Lung microvascular endothelial cell (primary cell): ENCODE results near the gene ZNF438. TPM values are rescaled to one million over a fixed set of nuclear protein-coding genes. Genes with fewer than 3 reads are reported as not detected.
A peak's percentile ranks its signal among the peaks of the same experiment; 100 is the strongest.

Experiments
- DNase-seq, 2 donors: peaks; one replicate each; pipeline versions ENCODE4 v3.0.0 to v3.0.0-alpha.2; 2010; ENCODE audit warnings: low read depth in 2 of 2
- total RNA-seq: library from RNA; depleted of rRNA; stranded (reverse); fragments of >200 nt; gene quantifications from 2 replicates; pipeline ENCODE4 v1.2.1, GENCODE V29; 2014

The ZNF438 gene
- total RNA-seq, 1 donor from 2014 or later, result 2.6 TPM

GRCh38 chr10:31017534-31018355 lies 13.9 kb downstream of the ZNF438 start:
- DNase-seq, result no peak

GRCh38 chr10:31014161-31014875 lies 17.3 kb downstream of the ZNF438 start:
- DNase-seq, result no peak

DNA sequence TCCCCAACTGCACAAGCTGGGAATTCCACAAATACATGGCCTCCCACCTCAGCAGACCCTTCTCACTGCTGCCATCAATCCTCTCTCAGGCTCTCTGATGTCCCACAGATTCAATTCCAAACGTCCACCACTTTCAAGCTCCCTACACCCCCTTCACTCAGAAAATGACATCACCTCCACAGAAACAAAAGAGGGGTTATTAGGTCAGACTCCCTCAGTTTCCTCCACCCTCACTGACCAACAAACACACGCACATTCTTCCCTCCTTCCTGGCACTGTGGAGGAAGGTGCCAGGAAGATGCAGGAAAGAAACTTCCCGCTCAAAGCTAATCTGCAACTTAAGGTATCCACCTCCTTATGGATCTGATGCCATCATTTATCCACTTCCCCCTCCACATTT lies 18.3 kb downstream of the ZNF438 start:
- DNase-seq, result peak; percentile 55 to 60

DNA sequence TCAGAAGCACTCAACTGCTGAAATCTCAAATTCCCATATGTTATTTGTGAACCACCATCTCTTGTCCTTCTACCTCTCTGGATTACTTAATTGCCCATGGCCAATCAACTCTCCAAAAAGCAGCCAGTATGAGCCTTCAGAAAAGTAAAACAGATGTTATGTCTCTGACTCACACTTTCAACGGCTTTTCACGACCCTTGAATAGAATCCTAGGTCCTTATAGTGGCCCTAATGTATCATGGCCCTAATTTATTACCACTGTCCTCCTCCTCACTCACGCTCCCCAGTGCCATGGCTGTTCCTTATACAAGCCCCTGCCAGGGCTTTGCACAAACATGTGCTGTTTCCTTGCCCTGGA lies 20.0 kb downstream of the ZNF438 start:
- no peak for DNase-seq

- DNase-seq, result peak; percentile 15 to 63
Measured at GRCh38 chr10:31011017-31011664, 20.5 kb downstream of the ZNF438 start.

- no peak for DNase-seq
Measured at GRCh38 chr10:31010062-31010461, 21.6 kb downstream of the ZNF438 start.

- DNase-seq, result no peak
Measured at GRCh38 chr10:31005895-31006294, 25.8 kb downstream of the ZNF438 start.

DNA sequence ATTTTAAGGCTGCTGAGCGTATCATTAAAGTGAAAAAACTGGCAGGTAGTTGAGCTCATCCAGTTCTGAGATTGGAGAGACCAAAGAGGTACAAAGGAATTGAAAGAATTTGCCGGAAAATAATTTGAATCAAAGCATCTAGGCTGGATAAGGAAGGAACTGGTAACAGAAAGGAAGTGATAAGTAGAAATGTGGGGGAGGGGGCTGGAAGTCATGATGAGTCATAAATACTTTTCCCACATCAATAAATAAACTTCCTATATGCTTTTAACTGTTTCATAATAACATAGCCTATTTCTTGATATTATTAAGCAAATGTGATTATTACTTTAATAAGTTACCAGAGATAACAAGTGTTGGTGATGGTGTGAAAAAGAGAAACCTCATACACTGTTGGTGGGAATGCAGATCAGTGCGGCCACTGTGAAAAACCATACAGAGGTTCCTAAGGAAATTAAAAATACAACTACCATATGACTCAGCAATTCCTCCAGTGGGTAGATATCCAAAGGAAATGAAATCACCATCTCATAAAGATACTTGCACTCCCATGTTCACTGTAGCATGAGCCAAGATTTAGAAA lies 27.0 kb downstream of the ZNF438 start:
- DNase-seq, result peak; percentile 76 to 94

DNA sequence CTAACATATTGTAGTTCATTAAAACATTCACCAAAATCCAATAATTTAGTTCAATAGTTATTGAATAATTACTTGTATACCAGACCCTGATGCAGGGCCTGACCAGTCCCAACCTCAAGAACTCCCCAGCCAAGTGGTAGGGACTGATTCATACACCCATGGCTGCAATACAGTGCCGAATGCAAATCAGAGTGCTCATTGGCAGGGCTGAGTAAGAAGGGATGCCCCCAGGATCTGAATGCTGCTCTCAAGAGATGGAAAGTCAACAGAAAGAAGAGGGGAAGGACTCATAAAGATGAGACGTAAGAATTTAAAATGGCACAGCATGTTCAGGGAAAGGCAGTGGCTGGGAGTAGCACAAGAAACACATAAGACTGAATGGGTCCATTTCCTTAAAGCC lies 29.9 kb downstream of the ZNF438 start:
- no peak for DNase-seq

- no peak for DNase-seq
Measured at GRCh38 chr10:31000867-31001266, 30.8 kb downstream of the ZNF438 start.

GRCh38 chr10:31000071-31000782 lies 31.4 kb downstream of the ZNF438 start:
- no peak for DNase-seq

- DNase-seq, result peak; percentile 91 to 94
Measured at GRCh38 chr10:30999070-30999712, 32.5 kb downstream of the ZNF438 start.

GRCh38 chr10:30997536-30998235 lies 34.0 kb downstream of the ZNF438 start:
- no peak for DNase-seq

GRCh38 chr10:30996481-30997005 lies 35.1 kb downstream of the ZNF438 start:
- DNase-seq, result no peak

- no peak for DNase-seq
Measured at GRCh38 chr10:30995081-30995770, 36.4 kb downstream of the ZNF438 start.

DNA sequence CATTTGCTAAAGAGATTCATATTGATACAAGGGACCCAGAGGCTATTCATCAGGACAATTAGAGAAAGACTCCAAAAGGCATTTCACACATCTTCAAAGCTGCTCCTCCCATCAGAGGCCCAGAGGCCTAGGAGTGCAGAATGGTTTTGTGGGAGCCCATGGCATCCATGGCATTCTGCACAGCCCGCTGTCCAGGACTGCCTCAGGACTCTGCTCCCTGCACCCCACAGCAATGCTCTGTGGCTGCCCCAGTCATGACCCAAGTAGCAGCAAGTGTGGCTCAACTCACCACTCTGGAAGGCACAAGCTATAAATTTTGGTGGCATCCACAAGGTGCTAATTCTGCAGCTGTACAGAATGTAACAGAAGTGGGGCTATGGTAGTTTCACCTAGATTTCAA lies 38.5 kb downstream of the ZNF438 start:
- DNase-seq, result no peak

DNA sequence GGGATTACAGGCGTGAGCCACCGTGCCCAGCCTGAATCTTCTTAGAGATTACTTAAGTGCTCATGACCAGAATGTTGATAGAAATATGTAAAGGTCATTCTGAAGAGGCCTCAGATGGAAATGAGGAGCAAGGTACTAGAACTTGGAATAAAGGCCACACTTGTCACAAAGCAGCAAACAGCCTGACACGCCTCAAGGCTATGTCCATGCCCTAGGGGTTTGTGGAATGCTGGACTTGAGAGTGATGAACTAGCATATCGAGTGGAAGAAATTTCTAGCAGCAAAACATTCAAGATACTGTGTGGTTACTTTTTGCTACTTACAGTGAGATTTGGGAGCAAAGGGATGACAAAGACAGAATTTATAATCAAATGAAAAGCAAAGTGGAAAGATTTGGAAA lies 39.0 kb downstream of the ZNF438 start:
- DNase-seq, result no peak

DNA sequence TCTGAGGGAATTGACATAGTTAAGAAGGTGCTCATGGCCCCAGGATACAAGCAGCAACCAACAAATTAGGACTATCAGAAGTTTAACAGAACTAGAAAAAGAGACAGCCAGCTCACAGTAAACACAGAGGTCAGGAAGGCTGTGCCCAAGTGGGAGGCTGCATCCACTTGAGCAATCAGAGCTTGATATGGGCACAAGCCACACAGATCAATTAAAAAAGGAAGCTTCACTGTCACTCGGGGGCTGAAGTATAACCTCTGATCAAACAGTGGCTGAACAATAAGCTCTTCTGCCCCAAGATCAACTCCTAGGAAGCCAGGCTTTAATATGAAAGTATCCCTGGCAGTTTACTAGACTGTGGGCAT lies 40.0 kb downstream of the ZNF438 start:
- DNase-seq, result no peak

- DNase-seq, result no peak
Measured at GRCh38 chr10:30990971-30991646, 40.6 kb downstream of the ZNF438 start.
